Measurements from ENCODE around the gene C21orf58. TPM values are rescaled to one million over a fixed set of nuclear protein-coding genes. Genes with fewer than 3 reads are reported as not detected.

C21orf58 gene
- total and polyA plus RNA-seq, 7 donors: 0.92 to 7.4 (median 1.8) TPM

GRCh38 chr21:46284077-46284644 lies 39.5 kb downstream of the C21orf58 start:
- Histone ChIP-seq H3K36me3 (peaks cover 7 to 45% (median 15%) of the 10 kb centered on the region in 4 donors), H3K4me3 (peak overlapping the region in 1 of 4 donors; percentile 1), H3K27me3 (no peaks in the 10 kb centered on the region), H3K9me3 (no peaks in the 10 kb centered on the region), H3K27ac (peak overlapping the region in 1 of 4 donors; percentile 97), H3K4me1 (peaks cover 0 to 61% (median 53%) of the 10 kb centered on the region in 4 donors)
- intact Hi-C loops (cut with DNase I): no loop called here
- no peak for TF ChIP-seq POLR2AphosphoS5 (IDR thresholded peaks at IDR 0.05)
- TF ChIP-seq POLR2A (IDR thresholded peaks at IDR 0.05): no peak
- no peak for TF ChIP-seq CTCF (IDR thresholded peaks at IDR 0.05)
- TF ChIP-seq EP300 (IDR thresholded peaks at IDR 0.05): no peak
- no peak for DNase-seq
- 28 to 60% methylated on average over 15 of the region's 15 CpGs for WGBS, 2 donors

DNA sequence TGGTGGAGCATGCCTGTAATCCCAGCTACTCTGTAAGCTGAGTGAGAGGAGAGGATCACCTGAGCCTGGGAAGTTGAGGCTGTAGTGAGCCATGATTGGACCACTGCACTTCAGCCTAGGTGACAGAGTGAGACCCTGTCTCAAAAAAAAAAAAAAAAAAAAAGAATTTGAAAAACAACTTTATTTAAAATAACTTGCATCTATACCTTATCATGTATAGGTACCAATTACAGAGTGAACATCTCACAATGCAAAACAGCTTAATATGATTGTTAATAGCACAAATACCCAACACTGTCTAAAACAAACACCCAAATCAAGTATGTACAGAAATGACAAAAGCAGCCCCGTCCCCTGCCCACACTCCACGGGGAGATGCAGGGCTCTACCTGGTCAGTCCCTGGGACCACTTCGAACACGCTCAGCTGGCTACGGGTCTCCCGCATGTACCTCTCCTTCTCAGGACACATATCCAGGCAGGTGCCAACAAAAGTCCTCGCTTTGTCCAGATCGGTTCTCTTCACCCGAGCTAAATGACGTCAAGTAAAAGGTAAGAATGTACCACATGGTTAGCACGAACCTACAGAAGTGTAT lies 48.8 kb downstream of the C21orf58 start:
- TF ChIP-seq EP300 (IDR thresholded peaks at IDR 0.05) (no peak), CTCF (IDR thresholded peaks at IDR 0.05) (no peak), POLR2A (IDR thresholded peaks at IDR 0.05) (no peak), POLR2AphosphoS5 (IDR thresholded peaks at IDR 0.05) (no peak)
- 95 to 98% methylated on average over 11 of the region's 11 CpGs for WGBS, 2 donors
- H3K4me3 ChIP-seq: no peak overlapping the region
- no peaks in the 10 kb centered on the region for H3K4me1 ChIP-seq
- intact Hi-C loops (cut with DNase I): no loop called here
- H3K27me3 ChIP-seq: no peaks in the 10 kb centered on the region
- no peak overlapping the region for H3K27ac ChIP-seq
- H3K9me3 ChIP-seq: no peaks in the 10 kb centered on the region
- no peak for DNase-seq
- peaks cover 48 to 100% (median 88%) of the 10 kb centered on the region in 4 donors for H3K36me3 ChIP-seq

DNA sequence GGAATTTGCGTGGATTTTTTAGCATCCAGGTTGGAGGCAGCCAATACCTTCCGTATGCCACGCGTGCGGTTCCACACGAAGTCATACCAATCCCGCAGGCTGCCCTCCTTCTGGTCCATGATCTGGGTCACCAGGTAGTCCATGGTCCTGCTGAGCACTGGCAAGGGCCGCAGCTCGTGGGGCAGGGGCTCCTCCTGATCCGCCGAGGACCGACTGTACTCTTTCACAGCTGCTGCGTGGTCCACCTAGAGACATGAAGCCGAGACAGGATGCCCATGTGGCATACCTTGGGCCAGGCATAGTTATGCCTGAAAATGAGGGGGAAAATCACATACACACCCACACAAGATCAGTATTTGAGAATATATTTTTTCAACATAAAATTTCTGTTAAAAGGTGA lies 50.3 kb downstream of the C21orf58 start:
- Histone ChIP-seq H3K36me3 (peaks cover 49 to 100% (median 88%) of the 10 kb centered on the region in 4 donors), H3K27me3 (no peaks in the 10 kb centered on the region), H3K27ac (no peak overlapping the region), H3K9me3 (no peaks in the 10 kb centered on the region), H3K4me3 (no peak overlapping the region), H3K4me1 (no peaks in the 10 kb centered on the region)
- no peak for DNase-seq
- WGBS, 2 donors: 97% methylated on average over 14 of the region's 14 CpGs
- TF ChIP-seq EP300 (IDR thresholded peaks at IDR 0.05) (no peak), POLR2AphosphoS5 (IDR thresholded peaks at IDR 0.05) (no peak), CTCF (IDR thresholded peaks at IDR 0.05) (no peak), POLR2A (IDR thresholded peaks at IDR 0.05) (no peak)
- intact Hi-C loops (cut with DNase I): no loop called here

GRCh38 chr21:46269466-46269865 lies 54.2 kb downstream of the C21orf58 start:
- no peaks in the 10 kb centered on the region for H3K27me3 ChIP-seq
- peaks cover 60 to 100% (median 86%) of the 10 kb centered on the region in 4 donors for H3K36me3 ChIP-seq
- TF ChIP-seq EP300 (IDR thresholded peaks at IDR 0.05) (no peak), POLR2A (IDR thresholded peaks at IDR 0.05) (no peak), POLR2AphosphoS5 (IDR thresholded peaks at IDR 0.05) (no peak), CTCF (IDR thresholded peaks at IDR 0.05) (no peak)
- H3K4me1 ChIP-seq: no peaks in the 10 kb centered on the region
- no peaks in the 10 kb centered on the region for H3K9me3 ChIP-seq
- H3K27ac ChIP-seq: no peak overlapping the region
- DNase-seq: no peak
- H3K4me3 ChIP-seq: no peak overlapping the region
- intact Hi-C loops (cut with DNase I): no loop called here
- WGBS, 2 donors: 97 to 98% methylated on average over 10 of the region's 10 CpGs

Measured in sigmoid colon (tissue), 7 donors.